HG02588 (cell line): ENCODE data around the gene MAPT.
"Not testable (repeated sequence)": the region's sequence is repeated elsewhere in the genome, so short reads cannot be mapped to it uniquely, and the experiment has no call there.

Experiments used
- ATAC-seq: cut with Tn5 transposase; IDR thresholded peaks from one replicate; pipeline ENCODE4 v1.9.1; 2021; ENCODE audit warnings: mild to moderate bottlenecking, moderate library complexity; ENCODE audit not compliant: unreplicated experiment

MAPT gene

DNA sequence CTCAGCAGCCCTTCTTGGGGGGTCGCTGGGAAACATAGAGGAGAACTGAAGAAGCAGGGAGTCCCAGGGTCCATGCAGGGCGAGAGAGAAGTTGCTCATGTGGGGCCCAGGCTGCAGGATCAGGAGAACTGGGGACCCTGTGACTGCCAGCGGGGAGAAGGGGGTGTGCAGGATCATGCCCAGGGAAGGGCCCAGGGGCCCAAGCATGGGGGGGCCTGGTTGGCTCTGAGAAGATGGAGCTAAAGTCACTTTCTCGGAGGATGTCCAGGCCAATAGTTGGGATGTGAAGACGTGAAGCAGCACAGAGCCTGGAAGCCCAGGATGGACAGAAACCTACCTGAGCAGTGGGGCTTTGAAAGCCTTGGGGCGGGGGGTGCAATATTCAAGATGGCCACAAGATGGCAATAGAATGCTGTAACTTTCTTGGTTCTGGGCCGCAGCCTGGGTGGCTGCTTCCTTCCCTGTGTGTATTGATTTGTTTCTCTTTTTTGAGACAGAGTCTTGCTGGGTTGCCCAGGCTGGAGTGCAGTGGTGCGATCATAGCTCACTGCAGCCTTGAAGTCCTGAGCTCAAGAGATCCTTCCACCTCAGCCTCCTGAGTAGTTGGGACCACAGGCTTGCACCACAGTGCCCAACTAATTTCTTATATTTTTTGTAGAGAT is 108.1 kb downstream of the MAPT start:
- no peak for ATAC-seq

DNA sequence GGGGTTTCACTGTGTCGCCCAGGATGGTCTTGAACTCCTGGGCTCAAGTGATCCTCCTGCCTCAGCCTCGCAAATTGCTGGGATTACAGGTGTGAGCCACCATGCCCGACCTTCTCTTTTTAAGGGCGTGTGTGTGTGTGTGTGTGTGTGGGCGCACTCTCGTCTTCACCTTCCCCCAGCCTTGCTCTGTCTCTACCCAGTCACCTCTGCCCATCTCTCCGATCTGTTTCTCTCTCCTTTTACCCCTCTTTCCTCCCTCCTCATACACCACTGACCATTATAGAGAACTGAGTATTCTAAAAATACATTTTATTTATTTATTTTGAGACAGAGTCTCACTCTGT is 108.6 kb downstream of the MAPT start:
- no peak for ATAC-seq

DNA sequence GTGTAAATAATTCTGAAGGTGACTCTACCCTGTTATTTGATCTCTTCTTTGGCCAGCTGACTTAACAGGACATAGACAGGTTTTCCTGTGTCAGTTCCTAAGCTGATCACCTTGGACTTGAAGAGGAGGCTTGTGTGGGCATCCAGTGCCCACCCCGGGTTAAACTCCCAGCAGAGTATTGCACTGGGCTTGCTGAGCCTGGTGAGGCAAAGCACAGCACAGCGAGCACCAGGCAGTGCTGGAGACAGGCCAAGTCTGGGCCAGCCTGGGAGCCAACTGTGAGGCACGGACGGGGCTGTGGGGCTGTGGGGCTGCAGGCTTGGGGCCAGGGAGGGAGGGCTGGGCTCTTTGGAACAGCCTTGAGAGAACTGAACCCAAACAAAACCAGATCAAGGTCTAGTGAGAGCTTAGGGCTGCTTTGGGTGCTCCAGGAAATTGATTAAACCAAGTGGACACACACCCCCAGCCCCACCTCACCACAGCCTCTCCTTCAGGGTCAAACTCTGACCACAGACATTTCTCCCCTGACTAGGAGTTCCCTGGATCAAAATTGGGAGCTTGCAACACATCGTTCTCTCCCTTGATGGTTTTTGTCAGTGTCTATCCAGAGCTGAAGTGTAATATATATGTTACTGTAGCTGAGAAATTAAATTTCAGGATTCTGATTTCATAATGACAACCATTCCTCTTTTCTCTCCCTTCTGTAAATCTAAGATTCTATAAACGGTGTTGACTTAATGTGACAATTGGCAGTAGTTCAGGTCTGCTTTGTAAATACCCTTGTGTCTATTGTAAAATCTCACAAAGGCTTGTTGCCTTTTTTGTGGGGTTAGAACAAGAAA is 109.8 kb downstream of the MAPT start:
- no peak for ATAC-seq

DNA sequence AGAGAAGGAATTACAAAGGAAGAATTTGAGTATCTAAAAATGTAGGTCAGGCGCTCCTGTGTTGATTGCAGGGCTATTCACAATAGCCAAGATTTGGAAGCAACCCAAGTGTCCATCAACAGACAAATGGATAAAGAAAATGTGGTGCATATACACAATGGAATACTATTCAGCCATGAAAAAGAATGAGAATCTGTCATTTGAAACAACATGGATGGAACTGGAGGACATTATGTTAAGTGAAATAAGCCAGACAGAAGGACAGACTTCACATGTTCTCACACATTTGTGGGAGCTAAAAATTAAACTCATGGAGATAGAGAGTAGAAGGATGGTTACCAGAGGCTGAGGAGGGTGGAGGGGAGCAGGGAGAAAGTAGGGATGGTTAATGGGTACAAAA is 111.7 kb downstream of the MAPT start:
- ATAC-seq = not testable (repeated sequence)

DNA sequence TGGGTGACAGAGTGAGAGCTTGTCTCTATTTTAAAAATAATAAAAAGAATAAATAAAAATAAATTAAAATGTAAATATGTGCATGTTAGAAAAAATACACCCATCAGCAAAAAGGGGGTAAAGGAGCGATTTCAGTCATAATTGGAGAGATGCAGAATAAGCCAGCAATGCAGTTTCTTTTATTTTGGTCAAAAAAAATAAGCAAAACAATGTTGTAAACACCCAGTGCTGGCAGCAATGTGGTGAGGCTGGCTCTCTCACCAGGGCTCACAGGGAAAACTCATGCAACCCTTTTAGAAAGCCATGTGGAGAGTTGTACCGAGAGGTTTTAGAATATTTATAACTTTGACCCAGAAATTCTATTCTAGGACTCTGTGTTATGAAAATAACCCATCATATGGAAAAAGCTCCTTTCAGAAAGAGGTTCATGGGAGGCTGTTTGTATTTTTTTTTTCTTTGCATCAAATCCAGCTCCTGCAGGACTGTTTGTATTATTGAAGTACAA is 113.2 kb downstream of the MAPT start:
- no peak for ATAC-seq

DNA sequence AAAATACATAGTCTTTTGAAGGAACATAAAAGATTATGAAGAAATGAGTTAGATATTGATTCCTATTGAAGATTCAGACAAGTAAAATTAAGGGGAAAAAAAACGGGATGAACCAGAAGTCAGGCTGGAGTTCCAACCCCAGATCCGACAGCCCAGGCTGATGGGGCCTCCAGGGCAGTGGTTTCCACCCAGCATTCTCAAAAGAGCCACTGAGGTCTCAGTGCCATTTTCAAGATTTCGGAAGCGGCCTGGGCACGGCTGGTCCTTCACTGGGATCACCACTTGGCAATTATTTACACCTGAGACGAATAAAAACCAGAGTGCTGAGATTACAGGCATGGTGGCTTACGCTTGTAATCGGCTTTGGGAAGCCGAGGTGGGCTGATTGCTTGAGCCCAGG is 114.2 kb downstream of the MAPT start:
- ATAC-seq = no peak

DNA sequence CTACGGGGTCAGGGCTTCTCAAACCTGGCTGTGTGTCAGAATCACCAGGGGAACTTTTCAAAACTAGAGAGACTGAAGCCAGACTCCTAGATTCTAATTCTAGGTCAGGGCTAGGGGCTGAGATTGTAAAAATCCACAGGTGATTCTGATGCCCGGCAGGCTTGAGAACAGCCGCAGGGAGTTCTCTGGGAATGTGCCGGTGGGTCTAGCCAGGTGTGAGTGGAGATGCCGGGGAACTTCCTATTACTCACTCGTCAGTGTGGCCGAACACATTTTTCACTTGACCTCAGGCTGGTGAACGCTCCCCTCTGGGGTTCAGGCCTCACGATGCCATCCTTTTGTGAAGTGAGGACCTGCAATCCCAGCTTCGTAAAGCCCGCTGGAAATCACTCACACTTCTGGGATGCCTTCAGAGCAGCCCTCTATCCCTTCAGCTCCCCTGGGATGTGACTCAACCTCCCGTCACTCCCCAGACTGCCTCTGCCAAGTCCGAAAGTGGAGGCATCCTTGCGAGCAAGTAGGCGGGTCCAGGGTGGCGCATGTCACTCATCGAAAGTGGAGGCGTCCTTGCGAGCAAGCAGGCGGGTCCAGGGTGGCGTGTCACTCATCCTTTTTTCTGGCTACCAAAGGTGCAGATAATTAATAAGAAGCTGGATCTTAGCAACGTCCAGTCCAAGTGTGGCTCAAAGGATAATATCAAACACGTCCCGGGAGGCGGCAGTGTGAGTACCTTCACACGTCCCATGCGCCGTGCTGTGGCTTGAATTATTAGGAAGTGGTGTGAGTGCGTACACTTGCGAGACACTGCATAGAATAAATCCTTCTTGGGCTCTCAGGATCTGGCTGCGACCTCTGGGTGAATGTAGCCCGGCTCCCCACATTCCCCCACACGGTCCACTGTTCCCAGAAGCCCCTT is 115.6 kb downstream of the MAPT start:
- ATAC-seq = no peak

DNA sequence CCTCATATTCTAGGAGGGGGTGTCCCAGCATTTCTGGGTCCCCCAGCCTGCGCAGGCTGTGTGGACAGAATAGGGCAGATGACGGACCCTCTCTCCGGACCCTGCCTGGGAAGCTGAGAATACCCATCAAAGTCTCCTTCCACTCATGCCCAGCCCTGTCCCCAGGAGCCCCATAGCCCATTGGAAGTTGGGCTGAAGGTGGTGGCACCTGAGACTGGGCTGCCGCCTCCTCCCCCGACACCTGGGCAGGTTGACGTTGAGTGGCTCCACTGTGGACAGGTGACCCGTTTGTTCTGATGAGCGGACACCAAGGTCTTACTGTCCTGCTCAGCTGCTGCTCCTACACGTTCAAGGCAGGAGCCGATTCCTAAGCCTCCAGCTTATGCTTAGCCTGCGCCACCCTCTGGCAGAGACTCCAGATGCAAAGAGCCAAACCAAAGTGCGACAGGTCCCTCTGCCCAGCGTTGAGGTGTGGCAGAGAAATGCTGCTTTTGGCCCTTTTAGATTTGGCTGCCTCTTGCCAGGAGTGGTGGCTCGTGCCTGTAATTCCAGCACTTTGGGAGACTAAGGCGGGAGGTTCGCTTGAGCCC is 116.3 kb downstream of the MAPT start:
- ATAC-seq = no peak

DNA sequence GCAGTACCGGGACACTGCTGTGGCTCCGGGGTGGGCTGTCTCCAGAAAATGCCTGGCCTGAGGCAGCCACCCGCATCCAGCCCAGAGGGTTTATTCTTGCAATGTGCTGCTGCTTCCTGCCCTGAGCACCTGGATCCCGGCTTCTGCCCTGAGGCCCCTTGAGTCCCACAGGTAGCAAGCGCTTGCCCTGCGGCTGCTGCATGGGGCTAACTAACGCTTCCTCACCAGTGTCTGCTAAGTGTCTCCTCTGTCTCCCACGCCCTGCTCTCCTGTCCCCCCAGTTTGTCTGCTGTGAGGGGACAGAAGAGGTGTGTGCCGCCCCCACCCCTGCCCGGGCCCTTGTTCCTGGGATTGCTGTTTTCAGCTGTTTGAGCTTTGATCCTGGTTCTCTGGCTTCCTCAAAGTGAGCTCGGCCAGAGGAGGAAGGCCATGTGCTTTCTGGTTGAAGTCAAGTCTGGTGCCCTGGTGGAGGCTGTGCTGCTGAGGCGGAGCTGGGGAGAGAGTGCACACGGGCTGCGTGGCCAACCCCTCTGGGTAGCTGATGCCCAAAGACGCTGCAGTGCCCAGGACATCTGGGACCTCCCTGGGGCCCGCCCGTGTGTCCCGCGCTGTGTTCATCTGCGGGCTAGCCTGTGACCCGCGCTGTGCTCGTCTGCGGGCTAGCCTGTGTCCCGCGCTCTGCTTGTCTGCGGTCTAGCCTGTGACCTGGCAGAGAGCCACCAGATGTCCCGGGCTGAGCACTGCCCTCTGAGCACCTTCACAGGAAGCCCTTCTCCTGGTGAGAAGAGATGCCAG is 117.6 kb downstream of the MAPT start:
- ATAC-seq = no peak

DNA sequence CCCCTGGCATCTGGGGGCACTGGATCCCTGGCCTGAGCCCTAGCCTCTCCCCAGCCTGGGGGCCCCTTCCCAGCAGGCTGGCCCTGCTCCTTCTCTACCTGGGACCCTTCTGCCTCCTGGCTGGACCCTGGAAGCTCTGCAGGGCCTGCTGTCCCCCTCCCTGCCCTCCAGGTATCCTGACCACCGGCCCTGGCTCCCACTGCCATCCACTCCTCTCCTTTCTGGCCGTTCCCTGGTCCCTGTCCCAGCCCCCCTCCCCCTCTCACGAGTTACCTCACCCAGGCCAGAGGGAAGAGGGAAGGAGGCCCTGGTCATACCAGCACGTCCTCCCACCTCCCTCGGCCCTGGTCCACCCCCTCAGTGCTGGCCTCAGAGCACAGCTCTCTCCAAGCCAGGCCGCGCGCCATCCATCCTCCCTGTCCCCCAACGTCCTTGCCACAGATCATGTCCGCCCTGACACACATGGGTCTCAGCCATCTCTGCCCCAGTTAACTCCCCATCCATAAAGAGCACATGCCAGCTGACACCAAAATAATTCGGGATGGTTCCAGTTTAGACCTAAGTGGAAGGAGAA is 118.2 kb downstream of the MAPT start:
- ATAC-seq = no peak

DNA sequence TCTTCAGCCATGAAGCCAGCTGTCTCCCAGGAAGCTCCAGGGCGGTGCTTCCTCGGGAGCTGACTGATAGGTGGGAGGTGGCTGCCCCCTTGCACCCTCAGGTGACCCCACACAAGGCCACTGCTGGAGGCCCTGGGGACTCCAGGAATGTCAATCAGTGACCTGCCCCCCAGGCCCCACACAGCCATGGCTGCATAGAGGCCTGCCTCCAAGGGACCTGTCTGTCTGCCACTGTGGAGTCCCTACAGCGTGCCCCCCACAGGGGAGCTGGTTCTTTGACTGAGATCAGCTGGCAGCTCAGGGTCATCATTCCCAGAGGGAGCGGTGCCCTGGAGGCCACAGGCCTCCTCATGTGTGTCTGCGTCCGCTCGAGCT is 118.8 kb downstream of the MAPT start:
- ATAC-seq = no peak

DNA sequence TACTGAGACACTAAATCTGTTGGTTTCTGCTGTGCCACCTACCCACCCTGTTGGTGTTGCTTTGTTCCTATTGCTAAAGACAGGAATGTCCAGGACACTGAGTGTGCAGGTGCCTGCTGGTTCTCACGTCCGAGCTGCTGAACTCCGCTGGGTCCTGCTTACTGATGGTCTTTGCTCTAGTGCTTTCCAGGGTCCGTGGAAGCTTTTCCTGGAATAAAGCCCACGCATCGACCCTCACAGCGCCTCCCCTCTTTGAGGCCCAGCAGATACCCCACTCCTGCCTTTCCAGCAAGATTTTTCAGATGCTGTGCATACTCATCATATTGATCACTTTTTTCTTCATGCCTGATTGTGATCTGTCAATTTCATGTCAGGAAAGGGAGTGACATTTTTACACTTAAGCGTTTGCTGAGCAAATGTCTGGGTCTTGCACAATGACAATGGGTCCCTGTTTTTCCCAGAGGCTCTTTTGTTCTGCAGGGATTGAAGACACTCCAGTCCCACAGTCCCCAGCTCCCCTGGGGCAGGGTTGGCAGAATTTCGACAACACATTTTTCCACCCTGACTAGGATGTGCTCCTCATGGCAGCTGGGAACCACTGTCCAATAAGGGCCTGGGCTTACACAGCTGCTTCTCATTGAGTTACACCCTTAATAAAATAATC is 119.3 kb downstream of the MAPT start:
- ATAC-seq = no peak

DNA sequence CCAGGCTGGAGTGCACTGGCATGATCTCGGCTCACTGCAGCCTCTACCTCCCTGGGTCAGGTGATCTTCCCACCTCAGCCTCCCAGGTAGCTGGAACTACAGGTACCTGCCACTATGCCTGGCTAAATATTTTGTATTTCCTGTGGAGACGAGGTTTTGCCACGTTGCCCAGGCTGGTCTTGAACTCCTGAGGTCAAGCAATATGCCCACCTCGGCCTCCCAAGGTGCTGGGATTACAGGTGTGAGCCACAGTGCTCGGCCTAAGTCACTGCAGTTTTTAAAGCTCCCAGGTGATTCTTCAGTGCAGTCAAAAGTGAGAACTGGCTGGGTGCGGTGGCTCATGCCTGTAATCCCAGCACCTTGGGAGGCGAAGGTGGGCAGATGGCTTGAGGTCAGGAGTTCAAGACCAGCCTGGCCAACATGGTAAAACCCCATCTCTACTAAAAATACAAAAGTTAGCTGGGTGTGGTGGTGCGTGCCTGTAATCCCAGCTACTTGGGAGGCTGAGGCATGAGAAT is 125.1 kb downstream of the MAPT start:
- ATAC-seq = not testable (repeated sequence)

DNA sequence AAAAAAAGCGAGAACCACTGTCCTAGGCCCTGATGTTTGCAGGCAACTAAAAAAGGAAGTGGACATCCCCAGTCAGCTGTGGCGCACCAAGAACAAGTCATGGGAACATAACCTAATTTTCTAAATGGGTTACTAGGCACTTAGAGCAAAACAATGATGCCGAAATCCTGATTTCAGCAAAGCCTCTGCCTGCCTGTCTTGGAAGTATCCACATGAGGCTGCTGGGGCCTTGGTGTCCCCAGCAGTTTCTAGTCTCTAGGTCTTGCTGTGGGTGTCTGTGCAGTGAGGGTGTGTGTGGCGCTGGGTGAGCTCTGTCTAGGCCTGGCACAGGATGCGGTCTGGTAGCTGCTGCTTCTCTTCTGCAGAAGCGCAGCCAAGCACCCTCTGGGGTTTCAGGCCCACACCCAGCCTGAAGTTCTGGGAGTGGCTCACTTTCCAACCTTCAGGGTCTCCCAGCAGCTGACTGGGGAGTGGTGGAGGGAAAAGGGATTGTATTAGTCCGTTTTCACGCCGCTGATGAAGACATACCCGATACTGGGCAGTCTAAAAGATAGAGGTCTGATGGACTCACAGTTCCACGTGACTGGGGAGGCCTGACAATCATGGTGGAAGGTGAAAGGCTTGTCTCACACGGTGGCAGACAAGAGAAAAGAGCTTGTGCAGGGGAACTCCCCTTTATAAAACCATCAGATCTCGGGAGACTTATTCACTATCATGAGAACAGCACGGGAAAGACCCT is 125.8 kb downstream of the MAPT start:
- ATAC-seq = no peak

DNA sequence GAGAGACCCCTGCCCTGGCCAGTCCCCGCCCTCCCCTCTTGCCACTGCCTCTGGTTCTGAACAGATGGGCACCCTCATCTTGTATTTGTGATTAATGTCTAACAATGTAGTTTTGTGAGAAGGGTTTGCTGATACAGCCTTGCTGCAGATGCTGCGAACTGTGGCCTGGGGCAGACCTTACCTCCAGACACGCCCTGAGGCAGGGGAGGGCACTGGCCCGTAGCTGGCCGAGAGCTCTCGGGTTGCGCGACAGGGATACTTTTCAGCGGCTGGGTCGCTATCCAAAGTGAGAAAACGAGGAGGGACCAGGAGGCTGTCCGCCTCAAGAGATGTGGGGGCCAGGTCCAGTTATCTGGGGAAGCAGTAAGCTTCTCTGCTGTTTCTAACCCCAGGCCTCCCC is 126.6 kb downstream of the MAPT start:
- no peak for ATAC-seq

DNA sequence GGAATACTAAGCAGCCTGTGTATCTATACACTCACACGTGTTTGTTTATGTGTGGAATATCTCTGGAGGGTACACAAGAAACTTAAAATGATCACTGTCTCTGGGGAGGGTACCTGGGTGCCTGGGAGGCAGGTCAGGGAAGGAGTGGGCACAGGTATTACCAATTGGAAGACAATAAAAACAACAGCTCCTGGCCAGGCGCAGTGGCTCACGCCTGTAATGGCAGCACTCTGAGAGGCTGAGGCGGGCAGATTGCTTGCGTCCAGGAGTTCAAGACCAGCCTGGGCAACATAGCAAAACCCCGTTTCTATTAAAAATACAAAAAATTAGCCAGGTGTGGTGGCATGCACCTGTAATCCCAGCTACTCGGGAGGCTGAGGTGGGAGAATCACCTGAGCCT is 129.0 kb downstream of the MAPT start:
- not testable (repeated sequence) for ATAC-seq

DNA sequence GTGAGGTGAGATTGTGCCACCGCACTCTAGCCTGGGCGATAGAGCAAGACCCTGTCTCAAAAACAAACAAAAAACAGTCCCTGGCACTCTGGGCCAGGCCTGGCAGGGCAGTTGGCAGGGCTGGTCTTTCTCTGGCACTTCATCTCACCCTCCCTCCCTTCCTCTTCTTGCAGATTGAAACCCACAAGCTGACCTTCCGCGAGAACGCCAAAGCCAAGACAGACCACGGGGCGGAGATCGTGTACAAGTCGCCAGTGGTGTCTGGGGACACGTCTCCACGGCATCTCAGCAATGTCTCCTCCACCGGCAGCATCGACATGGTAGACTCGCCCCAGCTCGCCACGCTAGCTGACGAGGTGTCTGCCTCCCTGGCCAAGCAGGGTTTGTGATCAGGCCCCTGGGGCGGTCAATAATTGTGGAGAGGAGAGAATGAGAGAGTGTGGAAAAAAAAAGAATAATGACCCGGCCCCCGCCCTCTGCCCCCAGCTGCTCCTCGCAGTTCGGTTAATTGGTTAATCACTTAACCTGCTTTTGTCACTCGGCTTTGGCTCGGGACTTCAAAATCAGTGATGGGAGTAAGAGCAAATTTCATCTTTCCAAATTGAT is 129.5 kb downstream of the MAPT start:
- no peak for ATAC-seq

DNA sequence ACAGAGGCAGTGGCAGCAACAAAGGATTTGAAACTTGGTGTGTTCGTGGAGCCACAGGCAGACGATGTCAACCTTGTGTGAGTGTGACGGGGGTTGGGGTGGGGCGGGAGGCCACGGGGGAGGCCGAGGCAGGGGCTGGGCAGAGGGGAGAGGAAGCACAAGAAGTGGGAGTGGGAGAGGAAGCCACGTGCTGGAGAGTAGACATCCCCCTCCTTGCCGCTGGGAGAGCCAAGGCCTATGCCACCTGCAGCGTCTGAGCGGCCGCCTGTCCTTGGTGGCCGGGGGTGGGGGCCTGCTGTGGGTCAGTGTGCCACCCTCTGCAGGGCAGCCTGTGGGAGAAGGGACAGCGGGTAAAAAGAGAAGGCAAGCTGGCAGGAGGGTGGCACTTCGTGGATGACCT is 130.2 kb downstream of the MAPT start:
- no peak for ATAC-seq
